HG02840 (cell line): ENCODE measurements around the gene EFCAB11.

ENCODE experiments used
- ATAC-seq: cut with Tn5 transposase; IDR thresholded peaks from one replicate; pipeline ENCODE4 v1.9.1; 2021; ENCODE audit warnings: mild to moderate bottlenecking, moderate library complexity, moderate number of reproducible peaks; ENCODE audit not compliant: unreplicated experiment, low FRiP score

EFCAB11 gene

DNA sequence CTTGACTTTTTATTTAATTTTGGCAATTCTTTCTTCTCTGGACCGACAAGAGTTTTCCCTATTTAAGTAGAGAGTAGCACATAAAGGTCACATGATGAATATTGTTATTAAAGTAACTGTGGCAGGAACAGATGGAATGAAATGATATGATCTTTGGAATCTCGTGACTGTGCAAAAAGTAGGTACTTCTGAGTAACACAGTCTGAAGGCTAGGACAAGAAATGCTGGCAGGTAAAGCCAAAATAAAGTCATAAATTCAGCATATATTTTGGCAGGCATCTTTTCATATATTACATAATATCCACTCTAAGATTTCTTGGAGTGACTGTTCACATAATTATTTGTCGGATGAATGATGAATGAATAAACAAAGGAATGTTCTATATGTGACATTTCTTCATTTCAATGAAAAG, 121.4 kb downstream of the EFCAB11 start:
- ATAC-seq: no peak

DNA sequence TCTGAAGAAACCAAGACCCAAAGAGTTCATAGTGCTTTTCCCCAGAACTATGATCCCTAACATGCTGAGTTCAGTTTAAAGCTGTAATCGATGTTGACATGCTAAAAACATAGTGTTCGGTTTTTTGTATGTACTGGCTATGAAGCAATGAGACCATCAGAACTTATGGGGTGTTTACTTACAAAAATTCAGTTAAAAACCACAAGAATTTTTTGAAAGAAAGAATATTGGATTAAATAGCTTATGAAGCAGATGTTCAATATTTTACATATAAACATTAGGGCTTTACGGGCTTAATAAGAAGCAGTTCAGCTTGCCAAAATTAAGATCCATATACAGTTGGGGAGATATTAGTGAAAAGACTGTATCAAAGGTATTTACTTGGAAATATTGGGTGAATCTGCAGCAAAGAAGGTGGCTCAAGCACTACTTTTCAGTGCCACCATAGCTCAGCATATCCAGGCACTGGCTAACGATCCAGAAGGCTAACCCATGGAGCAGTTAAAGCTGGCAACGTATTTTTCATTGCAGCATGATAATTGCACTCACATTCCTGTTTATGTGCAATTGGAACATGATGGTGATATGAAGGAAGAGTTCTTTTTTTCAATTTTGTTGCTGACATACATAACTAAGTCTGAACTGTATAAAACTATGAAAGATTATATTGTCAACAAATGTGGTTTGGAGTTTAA, 125.9 kb downstream of the EFCAB11 start:
- no peak for ATAC-seq

DNA sequence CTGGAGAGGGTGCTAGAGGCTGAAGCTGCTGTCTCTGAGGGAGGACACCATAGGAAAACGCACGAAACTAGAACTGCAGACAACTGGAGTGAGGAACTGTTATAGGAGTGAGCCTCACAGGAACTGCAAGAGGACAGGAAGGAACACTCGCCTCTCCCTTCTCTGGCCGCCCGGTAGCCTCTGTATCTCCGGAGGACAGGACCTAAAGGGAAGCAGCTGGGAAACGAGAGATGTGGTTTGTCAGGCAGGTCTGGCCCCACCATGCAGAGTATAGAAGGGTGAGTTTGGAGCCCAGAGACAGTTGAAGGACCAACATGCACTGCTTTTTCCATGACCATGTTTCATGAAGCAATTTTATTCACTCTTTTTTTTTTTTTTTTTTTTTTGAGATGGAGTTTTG, 127.3 kb downstream of the EFCAB11 start:
- no peak for ATAC-seq

DNA sequence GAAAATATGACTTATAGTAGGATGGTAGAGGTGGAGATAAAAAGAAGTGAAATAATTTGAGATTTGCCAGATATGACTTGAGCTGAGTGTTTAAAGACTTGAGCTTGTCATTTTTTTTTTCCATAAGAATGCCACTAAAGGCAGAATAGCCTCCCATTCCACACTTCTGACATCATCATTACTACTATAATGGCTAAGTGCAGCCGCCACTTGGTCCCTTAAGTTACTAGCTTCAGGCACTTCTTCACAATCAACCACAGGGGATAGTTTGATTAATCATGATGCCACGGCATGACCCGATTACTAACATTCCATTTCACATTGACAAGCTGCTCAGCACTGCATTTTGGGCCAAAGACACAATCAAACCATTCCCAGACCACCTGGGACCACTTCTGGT, 127.9 kb downstream of the EFCAB11 start:
- no peak for ATAC-seq

DNA sequence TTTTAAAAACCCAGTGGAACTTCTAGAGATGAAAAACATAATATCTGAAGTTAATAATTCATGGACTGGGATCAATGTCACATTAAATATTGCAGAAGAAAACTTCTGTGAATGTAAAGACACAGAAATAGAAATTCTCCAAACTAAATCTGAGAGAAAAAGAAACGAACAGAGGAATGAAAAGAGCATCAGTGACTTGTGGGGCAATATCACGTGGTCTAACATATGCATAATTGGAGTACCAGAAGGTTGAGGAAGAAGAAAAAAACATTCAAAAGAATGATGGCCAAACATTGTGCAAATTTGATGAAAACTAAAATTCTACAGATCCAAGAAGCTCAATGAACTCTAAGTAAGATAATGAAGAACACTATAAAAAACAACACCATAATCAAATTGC, 130.8 kb downstream of the EFCAB11 start:
- ATAC-seq: no peak

DNA sequence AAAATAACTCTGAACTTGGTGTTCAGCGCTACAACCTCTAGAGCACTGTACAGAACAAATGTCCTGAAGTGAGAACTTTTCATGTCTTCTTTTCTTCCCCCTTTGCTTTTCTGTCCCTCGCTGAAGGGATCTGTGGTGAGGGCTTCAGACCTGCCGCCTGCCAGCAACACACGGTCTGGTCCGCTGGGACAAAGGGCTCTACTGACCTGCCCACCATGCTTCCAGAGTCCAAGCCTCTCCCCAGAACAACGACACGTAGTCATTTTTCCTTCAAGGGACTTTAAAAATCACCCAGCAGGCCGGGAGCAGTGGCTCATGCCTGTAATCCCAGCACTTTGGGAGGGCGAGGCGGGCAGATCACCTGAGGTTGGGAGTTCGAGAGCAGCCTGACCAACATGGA, 140.4 kb downstream of the EFCAB11 start:
- ATAC-seq: no peak

DNA sequence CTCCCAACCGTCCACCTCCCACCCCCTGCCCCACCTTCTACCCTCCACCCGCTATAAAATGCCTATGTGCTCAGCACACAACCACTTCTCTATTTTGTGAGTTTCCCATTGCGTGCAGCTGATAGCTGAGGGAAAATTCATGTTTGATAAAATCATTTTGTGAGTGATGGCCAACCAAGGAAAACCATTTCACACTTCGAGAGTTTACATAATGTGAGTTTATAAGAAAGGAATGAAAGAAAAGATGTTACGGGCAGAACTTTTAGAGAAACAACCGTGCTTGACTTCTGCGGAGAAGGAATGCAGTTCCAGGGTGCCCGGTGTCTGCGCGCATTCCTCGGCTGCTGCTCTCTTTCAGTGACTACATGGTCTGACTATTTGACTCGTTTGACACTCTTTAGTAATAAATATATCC, 140.9 kb downstream of the EFCAB11 start:
- no peak for ATAC-seq

DNA sequence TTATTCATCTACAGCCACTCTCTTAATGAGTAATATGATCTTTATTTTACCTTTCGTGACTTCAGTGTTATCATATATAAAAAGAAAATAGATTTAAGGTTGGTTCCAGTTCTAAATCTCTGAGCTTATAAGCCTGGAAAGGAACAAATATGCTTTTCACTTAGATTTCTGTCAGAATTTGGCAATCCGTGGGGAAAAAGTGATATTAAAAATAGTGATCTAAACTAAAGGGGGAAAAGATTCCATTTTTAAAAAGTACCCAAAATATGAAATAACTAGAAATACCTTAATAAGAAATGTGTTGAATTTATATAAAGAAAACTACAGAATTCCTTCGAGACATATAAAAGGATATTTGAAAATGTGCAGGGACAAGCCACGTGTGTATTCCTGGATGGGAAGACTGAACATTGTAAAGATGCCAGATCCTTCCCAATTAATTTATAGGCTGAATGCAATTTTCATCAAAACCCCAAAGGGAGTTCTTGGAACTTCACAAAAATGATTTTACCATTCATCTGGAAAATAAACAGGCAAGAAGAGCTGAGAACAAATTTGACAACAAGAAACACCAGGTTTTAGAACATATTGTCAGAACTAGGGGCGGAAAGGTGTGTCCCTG, 142.5 kb downstream of the EFCAB11 start:
- ATAC-seq: no peak

DNA sequence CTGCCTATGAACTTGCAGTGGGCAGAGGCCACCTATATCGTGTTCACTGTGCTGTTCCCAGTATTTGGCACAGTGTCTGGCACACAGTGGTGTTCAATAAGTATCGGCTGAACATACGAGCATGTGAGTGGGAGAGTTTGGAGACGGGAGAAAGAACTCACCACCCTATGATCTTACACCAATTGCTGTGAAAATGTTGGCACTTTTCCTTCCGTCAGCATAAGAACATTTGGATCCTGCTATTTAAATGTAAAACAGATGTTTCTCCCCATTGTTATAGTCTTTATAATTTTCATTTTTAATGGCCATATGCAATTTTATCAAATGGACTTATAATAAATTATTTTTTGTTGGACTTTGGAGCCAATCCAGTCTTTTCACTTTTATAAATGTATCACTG, 144.4 kb downstream of the EFCAB11 start:
- ATAC-seq: no peak

DNA sequence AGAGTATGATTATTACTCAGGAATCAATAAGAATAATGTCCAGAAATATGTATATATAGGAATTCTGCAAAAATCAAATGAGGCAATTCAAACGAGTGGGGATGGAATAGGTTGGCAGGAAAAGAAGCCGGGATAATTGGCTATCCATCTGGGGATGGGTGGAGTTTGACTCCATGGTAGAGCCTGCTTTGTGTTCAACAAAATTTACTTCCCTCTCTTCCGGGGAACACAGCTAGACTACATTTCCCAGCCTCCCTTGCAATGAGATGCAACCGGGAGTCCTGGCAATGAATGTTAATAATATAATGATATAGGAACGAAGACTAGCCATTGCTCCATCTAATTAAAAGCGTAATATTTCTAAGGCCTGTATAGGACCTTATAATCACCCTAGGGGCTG, 146.6 kb downstream of the EFCAB11 start:
- ATAC-seq: no peak

DNA sequence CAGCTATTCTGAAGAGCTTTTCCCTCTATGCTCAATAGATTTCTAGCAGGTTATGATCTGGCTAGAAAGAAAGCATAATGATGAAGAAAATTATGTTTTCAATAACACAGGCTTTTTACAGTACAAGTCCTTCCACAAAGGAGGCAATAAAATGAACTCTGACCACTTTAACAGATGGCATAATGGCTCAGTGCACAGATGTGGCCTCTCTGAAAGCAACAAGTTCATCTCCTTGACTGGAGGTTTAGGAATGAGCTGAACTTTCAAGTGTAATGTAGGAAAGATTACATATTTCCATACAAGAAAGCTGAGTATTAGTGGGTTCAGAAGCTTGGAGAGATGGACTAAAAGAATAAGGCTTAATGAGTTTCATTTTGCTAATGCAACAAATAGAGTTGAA, 147.4 kb downstream of the EFCAB11 start:
- no peak for ATAC-seq

DNA sequence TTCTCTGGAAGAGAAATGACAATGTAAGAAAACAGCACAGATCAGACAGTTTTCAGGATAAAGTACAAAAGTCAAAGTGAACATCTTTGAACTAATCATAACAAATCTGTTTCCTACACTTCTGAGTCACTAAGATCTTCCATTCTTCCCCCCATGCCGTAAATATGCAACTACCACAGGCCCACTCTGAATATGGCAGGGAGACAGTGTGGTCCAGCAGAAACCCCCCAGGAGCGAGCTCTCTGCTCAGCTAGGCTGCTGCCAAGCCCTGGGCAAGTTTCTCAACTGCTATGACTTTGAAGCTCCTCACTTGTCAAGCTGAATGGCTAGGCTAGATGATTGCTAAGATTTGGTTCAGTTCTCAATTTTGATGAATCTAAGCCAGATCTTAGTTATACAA, 148.1 kb downstream of the EFCAB11 start:
- no peak for ATAC-seq

DNA sequence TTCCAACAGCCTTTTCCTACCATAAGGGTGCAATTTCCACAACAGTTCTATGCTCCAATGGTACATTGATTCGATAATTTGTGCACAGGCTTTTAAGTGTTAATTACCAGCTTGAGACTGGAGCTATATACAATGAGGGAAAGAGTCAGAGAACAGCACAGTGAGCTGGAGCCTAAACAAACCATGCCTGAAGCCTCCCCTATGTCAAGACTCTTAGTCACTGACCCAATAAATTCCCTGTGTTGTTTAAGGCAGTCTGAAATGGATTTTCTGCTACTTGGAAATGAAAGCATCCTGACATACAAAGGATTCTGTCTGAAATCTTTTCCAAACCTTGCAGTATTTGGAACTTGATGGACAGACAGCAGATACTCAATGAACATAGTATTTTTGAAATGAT, 149.0 kb downstream of the EFCAB11 start:
- no peak for ATAC-seq

DNA sequence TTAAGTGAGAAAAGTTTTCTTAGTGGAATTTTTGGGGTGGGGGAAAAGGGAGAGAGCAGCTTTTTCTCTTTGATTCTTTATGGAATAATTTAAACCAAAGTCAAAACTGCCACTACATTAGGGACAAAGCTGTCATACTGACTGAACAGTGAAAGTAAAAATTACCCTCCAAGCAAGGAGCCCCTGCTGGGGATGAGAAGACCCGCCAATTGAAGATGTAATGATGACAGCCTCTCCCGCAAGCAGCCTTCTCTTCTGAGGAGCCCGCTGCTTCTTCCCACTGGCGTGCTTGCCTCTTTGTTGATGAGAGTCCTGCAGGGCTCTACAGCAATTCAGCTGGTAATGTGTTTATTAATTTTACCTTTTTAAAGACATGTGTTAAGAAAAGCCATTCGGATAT, 151.0 kb downstream of the EFCAB11 start:
- ATAC-seq: no peak

DNA sequence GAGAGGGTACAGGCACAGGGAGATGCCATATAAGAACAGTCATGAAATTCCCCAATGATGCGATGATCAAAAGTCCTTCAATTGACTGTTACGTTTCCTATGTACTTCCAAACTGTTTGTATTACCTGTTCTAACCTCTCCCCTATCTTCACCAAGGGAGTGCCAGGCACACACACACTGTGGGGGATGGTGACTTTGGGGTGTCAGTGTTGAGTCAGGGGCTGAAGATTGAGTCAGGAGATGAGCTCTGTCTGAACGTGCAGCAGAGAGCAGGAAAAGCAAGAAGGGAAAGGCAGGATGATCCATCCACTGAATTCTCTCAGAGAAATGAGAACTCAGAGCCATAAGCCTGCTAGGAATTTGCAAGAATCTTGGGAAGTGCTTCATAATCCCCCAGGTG, 153.4 kb downstream of the EFCAB11 start:
- no peak for ATAC-seq

DNA sequence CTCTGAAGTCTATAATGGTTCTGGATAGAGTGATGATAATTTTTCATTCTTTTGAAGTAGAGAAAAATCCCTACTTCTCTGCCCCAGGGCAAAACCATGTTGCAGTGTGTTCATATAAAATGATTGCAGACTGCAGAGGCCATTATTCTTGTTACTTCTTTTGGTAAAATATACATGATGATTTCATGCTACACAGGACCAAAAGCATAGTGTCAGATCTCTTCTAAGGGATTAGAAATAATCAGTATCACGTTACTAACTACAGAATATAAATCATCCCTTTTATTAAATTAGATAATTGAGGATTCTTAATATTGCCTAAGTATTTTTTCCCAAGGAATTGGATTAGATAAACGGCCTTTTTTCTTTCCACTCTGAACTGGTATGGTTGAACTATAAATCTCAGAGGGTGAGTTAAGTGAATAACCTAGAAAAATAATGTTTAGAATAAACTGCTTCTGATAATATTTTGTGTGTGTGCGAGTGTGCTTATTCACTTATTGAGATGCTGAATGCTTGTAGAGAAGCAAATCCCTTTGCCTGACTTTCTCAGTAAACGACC, 156.2 kb downstream of the EFCAB11 start:
- no peak for ATAC-seq

DNA sequence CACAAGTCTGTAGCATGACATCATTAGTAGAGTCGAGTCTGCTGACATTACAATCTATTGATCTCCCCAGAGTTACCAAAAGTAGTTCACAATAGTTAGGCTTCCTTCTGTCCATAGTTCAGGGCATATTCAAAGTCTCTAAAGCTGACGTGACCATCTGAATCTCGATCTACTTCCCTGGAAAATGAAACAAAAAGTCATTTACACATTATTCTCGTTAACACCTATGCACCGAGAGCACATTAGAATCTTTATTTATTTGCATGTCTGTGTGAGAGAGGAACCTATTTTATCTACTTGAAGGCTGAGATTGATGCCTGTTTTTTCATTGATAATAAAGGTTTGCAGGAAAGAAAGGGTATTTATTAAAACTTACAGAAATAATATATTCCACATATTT, 157.4 kb downstream of the EFCAB11 start:
- ATAC-seq: no peak

DNA sequence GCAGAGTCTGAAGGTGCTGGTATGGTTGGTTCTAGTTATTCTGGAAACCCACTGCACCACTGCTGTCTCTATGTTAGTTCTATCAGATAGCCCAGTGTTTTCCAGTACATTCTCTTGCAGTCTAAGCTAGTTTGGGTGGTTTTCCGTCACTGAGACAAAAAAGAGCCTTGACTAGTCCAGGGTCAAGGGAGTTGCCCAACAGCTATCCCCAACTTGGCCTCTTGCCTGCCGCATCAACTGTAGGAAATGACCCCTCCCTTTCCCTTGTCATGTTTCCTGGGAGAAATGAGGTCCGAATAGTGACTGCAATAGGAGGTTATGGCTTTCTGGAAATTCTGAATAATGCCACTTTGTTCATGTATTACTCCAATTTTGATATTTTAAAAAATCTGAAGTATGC, 160.4 kb downstream of the EFCAB11 start:
- ATAC-seq: no peak

DNA sequence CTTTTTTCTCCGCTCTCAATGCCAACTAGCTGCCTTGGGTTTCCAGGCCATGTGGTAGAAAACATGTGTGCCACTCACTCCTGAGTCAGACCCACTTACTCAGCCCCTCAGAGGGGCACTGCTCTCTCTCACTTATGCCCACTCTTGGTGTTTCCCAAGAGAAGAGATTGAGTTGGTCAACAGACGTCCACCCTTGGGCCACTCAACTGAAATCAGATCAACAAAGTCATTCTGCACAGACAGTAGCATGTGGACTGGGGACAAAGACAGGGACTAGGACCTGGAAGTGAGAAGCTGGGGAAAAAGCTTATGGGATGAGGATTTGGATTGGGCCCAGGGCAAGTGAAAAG, 161.2 kb downstream of the EFCAB11 start:
- ATAC-seq: no peak

DNA sequence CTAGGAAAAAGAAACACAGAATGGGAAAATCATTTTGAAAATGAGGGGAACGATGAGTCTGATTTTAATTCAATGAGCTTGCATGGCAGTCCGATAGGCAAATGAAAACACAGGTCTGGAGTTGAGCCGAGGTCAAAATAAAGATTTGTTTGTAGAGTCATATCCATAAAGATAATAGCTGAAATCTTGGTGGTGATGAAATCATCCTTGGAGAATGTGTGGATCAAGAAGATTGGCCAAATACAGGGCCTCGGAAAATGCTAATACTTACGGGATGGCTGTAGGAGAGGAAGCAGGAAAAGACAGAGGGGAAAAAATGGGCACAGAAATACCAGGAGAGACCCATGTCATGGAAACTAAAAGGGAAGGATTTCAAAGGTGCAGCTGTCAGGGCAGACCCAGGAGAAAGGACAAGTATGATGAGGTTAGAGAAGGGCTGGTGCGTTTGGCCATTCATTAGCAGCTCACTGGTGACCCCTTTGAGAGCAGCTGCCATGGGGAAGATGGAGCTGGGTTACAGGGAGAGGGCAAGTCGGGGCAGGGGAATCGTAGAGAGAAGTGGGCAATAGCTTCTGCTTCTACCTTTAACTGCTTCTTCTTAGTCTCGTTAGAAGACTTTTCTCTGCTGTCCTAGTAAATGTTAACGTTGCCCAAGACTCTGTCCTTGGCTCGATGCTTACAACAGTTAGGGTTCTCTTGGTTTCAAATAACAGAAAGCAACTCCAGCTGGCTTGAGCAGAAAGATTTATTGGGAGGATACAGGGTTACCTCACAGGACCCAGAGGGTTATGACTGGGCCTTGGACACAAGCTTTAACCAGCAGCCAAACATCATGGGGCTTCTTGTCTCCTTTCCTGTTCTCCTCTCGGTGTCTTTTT, 161.8 kb downstream of the EFCAB11 start:
- no peak for ATAC-seq

DNA sequence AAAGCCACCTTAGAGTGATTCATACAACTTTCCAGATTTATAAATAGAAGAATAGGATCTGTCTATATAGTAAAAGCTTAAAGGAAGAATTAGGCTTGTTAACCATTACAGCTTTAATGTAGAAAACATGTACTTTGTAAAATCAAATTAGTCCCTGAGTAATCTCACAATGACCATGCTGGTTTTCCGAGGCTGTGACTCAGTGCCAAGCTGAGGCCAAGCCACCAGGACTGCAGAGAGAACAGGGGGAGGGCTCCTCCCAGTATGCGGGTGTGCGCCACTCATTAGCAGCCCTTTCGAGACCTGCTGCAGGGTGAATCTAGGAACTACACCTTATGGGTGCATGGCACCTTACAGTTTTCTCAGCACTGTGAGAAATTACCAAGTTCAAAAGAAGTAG, 167.0 kb downstream of the EFCAB11 start:
- ATAC-seq: no peak
